Measurements from ENCODE around the gene HS6ST3.
"Not testable (repeated sequence)": the region's sequence is repeated elsewhere in the genome, so short reads cannot be mapped to it uniquely, and the experiment has no call there.

Gene HS6ST3

GRCh38 chr13:96091164-96092117 is 1.5 kb downstream of the HS6ST3 start:
- no peak for DNase-seq (ENCODE audit: extremely low read depth in 1 of 2, low read depth in 1 of 2)

DNA sequence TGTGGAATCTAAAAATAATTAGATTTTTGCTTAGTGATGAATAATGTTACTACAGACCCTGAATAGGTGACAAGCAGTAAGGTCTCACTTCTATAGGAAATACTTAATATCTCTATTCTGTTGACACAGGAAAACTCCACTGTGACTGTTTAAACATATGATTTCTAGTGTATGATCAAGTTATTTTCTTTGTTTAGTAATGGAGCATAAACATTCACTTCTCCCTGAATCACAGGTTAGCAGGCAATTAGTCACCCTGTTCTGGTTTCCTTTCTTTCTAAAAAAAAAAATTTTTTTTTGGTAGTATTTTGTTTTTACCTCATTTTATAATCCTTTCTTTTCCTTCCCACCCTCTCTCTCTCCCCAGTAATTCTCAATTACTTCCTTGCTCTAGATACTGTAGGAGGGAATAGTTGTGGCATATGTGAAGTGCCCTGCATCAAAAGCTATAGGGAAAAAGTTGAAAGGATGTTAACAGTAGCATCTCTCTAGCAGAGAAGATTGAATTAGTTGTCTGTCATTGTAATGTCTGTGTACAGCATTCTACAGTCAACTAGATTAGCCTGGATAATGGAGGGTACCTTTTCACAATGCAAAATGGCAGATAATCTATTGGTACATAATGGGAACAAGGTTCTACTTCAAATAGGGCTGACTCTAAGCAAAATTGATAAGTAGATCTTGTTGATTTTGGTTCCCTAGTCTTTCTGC is 3.5 kb downstream of the HS6ST3 start:
- DNase-seq (ENCODE audit: extremely low read depth in 1 of 2, low read depth in 1 of 2), result no peak

- DNase-seq (ENCODE audit: extremely low read depth in 1 of 2, low read depth in 1 of 2), result no peak
Observed at GRCh38 chr13:96100457-96101220, 10.7 kb downstream of the HS6ST3 start.

GRCh38 chr13:96104516-96104915 is 14.6 kb downstream of the HS6ST3 start:
- DNase-seq (ENCODE audit: extremely low read depth in 1 of 2, low read depth in 1 of 2), result no peak

GRCh38 chr13:96108072-96108471 is 18.2 kb downstream of the HS6ST3 start:
- not testable (repeated sequence) for DNase-seq (ENCODE audit: extremely low read depth in 1 of 2, low read depth in 1 of 2)

DNA sequence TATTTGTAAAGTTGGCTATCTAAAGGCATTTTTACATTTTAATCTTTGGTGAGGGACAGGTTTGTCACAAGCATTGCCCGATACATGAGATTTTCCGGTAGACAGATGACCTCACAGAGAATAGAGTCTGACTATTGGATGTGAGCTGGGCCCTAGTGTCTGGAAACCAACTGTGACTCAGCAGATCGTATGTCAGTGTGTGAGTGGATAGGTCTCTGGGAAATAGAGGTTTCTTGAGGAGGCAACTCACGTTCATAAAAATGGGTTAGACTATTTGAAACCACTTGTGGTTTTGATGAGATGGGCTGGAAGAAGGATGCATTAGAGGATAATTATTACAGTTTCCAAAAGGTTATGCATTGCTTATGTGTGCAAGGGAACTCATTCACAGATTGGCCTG is 19.2 kb downstream of the HS6ST3 start:
- DNase-seq (ENCODE audit: extremely low read depth in 1 of 2, low read depth in 1 of 2), result no peak

GRCh38 chr13:96112936-96113335 is 23.0 kb downstream of the HS6ST3 start:
- no peak for DNase-seq (ENCODE audit: extremely low read depth in 1 of 2, low read depth in 1 of 2)

- not testable (repeated sequence) for DNase-seq (ENCODE audit: extremely low read depth in 1 of 2, low read depth in 1 of 2)
Observed at GRCh38 chr13:96115368-96115767, 25.5 kb downstream of the HS6ST3 start.

DNA sequence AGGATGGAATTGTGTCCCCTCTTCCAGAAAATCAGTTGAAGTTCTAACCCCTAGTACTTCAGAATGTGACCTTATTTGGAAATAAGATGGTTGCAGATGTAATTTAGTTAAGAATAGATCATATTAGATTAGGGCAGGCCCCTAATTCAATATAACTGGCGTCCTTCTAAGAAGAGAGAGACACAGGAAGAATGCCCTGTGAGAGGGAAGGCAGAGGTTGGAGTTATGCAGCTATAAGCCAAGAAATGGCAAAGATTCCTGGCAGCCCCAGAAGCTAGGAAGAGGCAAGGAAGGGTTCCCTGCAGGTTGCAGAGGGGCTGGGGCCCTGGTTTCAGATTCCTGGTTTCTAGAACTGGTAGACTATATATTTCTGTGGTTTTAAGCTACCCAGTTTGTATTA is 30.0 kb downstream of the HS6ST3 start:
- DNase-seq (ENCODE audit: extremely low read depth in 1 of 2, low read depth in 1 of 2), result no peak

- DNase-seq (ENCODE audit: extremely low read depth in 1 of 2, low read depth in 1 of 2), result no peak
Observed at GRCh38 chr13:96130818-96131340, 41.0 kb downstream of the HS6ST3 start.

- DNase-seq (ENCODE audit: extremely low read depth in 1 of 2, low read depth in 1 of 2), result no peak
Observed at GRCh38 chr13:96141032-96141431, 51.1 kb downstream of the HS6ST3 start.

DNA sequence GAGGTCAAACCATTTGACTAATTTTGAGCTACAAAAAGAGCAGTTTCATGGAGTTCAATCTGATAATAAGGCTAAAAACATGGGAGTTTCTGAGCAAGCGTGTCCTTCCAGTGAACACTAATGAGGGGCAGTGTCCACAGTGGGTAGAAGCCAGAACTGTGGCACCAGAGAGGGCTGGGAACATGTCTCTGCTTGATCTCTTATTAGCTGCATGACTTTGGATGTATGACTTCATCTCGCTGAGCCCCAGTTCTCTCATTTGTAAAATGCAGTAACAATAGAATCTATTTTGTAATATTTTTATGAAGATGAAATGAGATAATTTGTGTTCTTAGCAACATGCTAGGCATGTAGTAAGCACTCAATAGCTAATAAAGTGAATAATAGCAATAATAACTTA is 69.8 kb downstream of the HS6ST3 start:
- DNase-seq (ENCODE audit: extremely low read depth in 1 of 2, low read depth in 1 of 2), result no peak

DNA sequence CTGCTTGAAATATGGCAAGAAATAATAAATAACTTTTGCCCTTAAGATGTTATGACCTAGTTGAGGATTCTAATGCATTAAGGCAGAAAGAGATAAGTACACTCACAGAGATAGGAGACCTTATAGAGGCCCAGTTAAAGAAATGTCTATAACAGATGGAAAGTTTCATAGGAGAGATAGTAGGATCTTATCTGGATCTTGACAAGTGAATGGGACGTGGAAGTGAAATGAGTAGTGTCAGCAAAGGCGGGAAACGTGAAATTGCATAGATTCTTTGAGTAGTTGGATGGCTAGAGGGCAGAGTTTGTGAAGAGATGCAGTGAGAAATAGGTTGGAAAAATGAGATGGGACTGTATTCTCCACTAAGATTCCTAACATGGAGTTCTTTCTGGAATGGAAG is 71.2 kb downstream of the HS6ST3 start:
- DNase-seq (ENCODE audit: extremely low read depth in 1 of 2, low read depth in 1 of 2), result no peak

DNA sequence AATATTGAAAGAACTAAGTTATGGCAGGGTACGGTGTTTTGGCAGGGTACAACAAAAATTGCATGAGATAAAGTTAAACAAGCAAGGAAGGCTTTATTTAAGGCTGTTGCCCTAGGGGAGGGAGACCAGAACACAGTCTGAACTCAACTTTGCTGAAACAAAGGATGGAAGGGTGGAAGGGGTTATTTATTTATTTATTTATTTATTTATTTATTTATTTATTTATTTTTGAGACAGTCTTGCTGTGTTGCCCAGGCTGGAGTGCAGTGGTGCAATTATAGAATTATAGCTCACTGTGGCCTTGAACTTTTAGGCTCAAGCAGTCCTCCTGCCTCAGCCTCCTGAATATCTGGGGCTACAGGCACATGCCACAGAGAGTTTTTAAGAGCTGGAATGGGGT is 75.9 kb downstream of the HS6ST3 start:
- DNase-seq (ENCODE audit: extremely low read depth in 1 of 2, low read depth in 1 of 2), result no peak

GRCh38 chr13:96172066-96172465 is 82.2 kb downstream of the HS6ST3 start:
- no peak for DNase-seq (ENCODE audit: extremely low read depth in 1 of 2, low read depth in 1 of 2)

GRCh38 chr13:96178759-96179158 is 88.9 kb downstream of the HS6ST3 start:
- DNase-seq (ENCODE audit: extremely low read depth in 1 of 2, low read depth in 1 of 2), result no peak

DNA sequence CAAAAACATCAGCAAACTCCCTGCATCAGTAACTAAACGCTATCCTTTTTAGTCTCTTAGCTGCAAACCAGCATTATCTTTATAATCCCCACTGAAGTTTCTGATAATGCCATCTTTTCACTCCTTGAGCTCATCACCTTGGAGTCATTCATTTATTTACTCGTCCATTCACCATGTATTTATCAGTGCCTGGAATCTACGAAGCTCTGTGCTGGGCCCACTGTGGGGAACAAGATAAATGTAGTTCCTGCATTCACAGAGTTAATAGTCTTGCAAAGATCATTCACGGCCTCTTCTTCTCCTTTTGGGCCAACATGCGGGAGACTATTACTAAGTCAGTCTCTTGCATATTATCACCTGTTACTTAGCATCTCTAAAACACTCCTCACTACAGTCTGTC is 89.4 kb downstream of the HS6ST3 start:
- DNase-seq (ENCODE audit: extremely low read depth in 1 of 2, low read depth in 1 of 2), result no peak

DNA sequence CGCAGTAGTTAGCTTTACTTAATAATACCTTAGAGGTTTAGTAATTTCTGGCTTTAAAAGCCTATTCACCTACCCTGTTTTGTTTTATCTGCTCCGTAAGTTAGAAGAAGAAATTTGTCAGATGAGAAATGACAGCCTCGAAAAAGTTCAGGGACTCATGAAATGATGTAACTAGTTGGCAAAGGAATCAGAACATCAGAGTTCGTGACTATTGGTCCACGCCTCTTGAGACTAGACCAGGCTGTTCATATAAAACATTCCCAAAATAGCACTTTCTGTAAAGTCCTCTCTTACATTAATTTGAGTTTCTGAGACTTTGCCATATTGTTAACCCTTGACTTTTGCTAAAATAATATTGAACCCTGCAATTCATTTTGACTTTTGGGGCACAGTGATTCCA is 92.0 kb downstream of the HS6ST3 start:
- DNase-seq (ENCODE audit: extremely low read depth in 1 of 2, low read depth in 1 of 2), result no peak

GRCh38 chr13:96185818-96186217 is 95.9 kb downstream of the HS6ST3 start:
- DNase-seq (ENCODE audit: extremely low read depth in 1 of 2, low read depth in 1 of 2), result no peak

GRCh38 chr13:96191367-96191766 is 101.5 kb downstream of the HS6ST3 start:
- DNase-seq (ENCODE audit: extremely low read depth in 1 of 2, low read depth in 1 of 2), result no peak

- DNase-seq (ENCODE audit: extremely low read depth in 1 of 2, low read depth in 1 of 2), result no peak
Observed at GRCh38 chr13:96193728-96194310, 103.9 kb downstream of the HS6ST3 start.
